CD1c-positive myeloid dendritic cell (primary cell): ENCODE measurements around the gene CHD9.
"Not testable (repeated sequence)": the region's sequence is repeated elsewhere in the genome, so short reads cannot be mapped to it uniquely, and the experiment has no call there.

Source experiments
- DNase-seq: peaks from one replicate; pipeline ENCODE4 v3.0.0-alpha.2; 2016; ENCODE audit errors: extremely low spot score

Gene CHD9

DNA sequence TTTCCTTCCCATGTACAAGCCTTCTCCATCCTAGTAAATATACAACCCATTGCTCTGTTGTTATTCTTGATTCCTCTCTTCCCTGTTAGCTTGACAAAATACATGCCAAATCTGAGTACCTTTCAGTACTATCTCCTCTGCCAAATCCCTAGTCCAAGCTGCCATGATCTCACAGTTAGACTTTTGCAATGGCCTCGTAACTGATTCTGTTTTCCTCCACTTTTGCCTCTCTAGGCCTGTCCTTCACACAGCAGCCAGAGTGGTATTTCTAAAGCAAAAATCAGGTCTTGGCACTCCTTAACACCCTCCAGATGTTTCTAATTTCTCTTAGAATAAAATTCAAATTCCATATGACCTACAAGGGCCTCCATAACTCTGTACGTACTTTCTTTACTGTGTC lies 226.5 kb downstream of the CHD9 start:
- no peak for DNase-seq

DNA sequence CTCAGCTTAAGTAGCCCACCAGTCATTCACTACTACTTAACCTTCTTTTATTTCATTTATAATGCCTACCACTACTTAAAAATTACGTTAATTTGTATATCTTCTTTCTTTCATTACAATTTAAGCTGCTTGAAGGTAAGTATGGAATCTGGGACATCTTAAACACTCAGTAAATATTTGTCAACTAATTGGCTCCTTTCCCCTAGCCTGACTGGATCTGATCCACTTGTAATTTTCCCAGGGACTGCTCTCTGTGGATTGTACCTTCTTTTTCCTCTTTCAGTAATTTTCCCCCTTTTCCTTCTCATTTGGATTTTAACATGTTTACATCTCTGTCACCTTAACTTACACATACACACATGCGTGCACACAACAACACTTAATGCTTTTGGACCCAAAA lies 227.1 kb downstream of the CHD9 start:
- DNase-seq, result no peak

DNA sequence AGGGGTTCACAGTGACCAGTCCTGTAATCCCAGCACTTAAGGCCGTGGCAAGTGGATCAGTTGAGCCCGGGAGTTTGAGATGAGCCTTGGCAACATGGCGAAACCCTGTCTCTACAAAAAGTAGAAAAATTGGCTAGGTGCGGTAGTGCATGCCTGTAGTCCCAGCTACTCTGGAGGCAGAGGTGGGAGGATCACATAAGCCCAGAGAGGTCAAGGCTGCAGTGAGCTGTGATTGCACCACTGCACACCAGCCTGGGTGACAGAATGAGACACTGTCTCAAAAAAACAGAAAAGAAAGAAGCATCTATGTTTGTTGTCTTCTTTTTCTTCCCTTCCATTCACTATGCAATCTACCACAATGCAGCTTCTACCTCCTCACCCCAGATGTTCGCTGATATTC lies 227.5 kb downstream of the CHD9 start:
- DNase-seq, result no peak

DNA sequence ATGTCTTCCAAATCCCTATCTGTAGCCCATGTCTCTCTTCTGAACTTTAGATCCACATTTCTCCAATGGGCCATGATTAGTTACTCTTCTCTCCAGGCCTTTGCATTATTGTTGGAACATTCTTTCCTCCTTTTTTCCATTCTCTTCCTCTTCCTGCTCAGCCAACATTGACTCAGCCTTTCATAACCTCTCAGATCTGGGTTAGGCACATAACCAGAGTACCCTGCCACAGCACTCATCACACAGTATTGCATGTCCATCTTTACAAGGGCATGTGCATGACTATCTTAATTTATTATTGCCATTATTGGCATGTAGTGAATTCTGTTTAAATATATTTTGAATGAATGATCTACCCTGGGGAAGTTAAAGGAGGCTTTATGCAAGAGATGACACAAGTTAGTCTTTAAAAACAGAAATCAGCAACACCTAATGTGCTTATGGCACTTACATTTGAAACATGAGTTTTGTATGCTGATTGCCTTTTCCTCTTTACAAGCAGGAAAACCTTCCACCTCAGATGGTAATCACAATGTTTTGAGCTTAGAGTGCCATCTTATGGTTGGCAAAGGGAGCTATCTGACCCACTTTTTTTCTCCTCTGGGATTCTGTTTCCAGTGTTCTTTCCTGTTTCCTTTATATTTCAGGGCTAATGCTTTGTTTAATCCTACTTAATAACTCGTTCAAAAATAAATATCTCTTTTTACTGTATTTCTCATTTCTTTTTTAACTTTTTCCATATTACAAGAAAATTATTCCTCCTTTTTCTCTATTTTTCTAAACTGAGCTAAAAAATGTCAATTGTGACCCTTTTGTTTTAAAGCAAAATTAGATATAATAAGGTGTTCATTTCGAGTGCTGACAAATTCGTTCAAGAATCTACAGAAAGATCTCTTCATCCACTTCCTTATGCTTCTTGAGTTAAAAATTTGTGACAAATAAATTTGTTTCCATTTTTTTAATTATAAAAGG lies 228.5 kb downstream of the CHD9 start:
- DNase-seq, result peak; percentile 19

DNA sequence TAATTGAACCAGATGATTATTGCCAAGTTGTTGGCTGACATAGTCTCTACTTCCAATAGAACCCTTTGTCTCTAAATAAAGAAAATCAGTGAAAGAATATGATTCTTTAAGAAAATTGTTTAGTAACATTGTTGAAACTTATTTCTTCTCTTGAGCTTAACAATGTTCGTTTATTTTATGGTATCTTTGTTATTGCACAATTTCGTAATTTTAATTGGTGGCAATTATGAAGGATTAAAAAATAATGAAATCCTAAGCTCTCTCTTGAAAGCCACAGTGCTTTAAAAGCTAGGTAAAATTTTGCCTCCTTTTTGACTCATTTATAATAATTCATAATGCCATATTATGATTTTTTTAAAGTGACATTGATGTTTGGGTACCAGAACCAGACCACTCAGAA lies 230.4 kb downstream of the CHD9 start:
- DNase-seq, result no peak

DNA sequence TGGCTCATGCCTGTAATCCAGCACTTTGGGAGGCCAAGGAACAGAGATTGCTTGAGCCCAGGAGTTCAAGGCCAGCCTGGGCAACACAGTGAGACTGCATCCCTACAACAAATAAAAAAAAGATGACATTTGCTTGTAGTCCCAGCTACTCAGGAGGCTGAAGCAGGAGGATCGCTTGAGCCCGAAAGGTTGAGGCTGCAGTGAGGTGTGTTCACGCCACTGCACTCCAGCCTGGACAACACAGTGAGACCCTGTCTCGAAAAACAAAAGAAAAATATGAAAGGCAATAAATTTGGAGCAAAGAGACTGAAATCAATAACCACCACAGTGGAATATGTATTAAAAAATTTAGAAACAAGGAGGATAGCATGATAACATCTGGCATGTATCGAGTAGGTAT lies 235.7 kb downstream of the CHD9 start:
- DNase-seq, result no peak

DNA sequence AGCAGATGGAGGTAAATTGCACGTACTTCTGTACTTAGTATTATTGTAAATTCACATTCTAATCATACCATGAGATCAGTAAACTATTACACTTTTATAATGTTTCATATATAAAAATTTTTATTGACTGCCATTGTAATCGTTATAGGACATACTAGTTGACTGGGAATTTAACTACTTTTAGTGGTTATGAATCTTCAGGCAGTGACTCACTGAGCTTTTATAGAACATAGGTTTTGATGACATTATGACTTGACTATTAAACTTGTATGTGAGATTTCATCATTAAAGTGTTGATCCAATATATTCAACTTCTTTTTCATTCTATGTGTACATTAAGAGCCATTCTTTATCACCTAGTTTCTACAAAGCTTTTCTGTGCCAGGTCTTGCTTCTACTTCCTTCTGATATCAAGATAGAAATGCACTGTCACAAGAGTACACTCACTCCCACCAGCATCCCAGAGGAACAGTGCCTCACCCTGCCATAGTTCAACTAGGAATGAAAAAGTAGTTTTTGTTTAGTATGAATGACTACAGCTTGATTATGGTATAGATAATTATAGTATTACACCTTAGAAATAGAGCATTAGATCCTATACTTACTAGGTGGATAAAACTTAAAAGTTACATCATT lies 237.1 kb downstream of the CHD9 start:
- DNase-seq, result no peak

DNA sequence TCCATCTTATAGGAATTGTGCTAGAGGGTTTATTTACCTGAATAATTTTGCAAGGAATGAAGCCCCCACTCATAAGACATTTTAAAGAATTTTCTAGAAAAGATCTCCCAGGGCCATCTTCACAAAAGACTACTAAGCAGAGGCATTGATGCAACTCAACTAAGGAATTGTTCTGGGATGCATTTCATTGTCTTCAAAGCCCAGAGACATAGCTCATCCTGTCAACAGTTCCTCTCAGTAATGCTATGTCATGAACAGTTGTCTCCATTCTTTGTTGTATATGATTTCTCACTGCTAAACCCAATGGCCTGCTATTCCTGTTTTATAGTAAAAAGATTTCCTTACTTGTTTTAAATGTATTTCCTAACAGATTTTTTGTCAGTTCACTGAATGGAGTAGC lies 242.7 kb downstream of the CHD9 start:
- no peak for DNase-seq

DNA sequence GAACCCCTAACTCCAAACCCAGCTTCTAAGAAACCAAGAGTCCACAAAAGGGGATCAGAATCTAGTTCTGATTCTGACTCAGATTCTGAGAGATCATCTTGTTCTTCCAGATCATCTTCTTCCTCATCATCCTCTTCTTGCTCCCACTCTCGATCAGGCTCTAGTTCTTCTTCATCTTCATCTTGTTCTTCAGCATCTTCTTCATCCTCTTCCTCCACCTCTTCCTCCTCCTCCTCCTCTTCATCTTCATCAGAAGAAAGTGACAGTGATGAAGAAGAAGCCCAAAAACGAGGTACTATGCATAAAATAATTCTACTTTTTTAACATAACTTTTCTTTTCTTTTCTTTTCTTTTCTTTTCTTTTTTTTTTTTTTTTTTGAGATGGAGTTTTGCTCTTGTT lies 249.5 kb downstream of the CHD9 start:
- DNase-seq, result no peak

DNA sequence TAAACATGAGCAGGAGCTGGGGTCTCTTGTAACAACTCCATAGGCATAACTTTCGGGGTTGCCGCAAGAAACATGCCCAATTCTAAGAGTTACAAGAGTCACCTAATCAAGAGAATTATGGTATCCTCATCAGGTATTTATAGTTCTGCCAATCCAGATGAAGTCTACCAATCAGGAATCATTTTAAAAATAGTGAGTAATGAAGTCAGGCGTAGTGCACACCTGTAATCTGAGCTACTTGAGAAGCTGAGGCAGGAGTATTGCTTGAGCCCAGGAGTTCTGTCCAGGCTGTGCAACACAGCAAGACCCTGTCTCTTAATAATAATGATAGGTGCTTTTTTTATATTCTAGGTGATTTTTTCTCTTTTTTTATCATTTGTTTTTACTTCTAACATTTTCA lies 251.0 kb downstream of the CHD9 start:
- DNase-seq, result no peak

DNA sequence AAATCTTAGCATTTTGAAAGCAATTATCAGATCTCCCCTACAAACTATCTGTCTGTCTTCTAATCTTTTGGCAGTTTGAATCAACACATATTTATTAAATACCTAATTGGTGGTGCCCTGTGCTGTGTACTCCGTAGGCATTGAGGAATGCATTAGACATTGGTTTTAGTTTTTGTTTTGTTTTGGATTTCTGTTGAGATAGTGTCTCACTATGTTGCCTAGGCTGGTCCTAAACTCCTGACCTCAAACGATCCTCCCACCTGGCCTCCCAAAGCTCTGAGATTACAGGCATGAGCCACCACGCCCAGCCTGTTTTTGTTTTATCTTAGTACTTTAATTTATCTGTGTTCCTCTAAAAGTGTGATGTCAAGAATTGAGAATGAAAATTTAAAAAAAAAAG lies 254.7 kb downstream of the CHD9 start:
- no peak for DNase-seq

DNA sequence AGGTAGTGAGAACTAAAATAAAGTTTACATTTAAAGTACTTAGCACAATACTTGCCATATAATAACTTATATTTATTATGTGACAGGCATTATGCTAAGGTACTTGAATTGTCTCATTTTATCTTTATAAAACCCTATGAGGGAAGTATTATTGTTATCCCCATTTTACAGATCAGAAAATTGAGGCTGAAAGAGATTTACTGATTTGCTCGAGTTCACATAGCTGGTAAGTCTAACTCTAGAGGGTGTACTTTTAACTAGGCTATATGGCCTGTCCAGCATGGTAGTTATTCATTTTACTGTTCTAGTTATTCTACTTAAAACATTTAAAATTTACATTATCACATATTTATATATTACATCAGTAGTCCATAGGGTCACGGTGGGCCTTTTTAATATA lies 266.2 kb downstream of the CHD9 start:
- DNase-seq, result no peak

DNA sequence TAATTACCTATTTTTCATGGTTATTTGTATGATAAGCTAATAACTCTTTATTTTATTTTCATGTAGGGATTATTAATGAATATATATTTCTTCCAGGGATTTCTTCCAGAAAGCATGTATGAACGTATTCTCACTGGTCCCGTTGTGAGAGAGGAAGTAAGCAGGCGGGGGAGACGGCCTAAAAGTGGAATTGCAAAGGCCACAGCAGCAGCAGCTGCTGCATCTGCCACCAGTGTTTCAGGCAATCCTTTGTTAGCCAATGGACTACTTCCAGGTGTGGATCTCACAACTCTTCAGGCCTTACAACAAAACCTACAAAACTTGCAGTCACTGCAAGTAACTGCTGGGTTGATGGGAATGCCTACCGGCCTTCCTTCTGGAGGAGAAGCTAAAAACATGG lies 269.1 kb downstream of the CHD9 start:
- DNase-seq, result no peak

DNA sequence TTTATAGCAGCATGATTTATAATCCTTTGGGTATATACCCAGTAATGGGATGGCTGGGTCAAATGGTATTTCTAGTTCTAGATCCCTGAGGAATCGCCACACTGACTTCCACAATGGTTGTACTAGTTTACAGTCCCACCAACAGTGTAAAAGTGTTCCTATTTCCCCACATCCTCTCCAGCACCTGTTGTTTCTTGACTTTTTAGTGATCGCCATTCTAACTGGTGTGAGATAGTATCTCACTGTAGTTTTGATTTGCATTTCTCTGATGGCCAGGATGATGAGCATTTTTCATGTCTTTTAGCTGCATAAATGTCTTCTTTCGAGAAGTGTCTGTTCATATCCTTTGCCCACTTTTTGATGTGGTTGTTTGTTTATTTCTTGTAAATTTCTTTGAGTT lies 276.2 kb downstream of the CHD9 start:
- DNase-seq, result not testable (repeated sequence)

DNA sequence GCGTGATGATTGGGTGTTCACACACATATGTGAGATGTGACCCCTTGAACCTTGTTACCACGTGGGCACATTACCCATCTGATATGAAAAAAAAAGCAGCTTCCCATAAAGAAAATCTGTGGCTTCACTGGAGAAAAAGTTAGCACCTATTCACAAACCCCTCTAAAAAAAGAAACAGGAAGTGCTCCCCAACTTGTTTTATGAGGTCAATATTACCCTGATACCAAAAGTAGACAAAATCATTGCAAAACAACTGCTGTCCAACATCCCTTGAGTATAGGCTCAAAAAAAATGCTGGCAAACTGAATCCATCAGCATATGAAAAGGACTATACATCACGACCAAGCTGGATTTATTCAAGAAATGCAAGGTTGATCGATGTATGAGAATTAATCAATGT lies 279.8 kb downstream of the CHD9 start:
- no peak for DNase-seq

DNA sequence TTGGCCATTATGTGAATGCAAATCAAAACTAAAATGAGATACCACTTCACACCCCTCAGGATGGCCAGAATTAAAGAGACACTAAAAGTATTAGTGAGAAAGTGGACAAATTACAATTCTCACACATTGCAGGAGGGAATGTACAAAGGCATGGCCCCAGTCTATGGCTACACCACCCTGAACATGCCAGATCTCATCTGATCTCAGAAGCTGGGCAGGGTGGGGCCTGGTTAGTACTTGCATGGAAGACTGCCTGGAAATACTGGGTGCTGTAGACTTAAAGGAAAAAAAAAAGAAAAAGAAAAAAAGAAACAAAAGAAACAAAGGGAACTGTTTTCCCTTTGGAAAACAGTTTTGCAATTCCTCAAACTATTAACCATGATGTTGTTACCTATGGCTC lies 282.5 kb downstream of the CHD9 start:
- no peak for DNase-seq

DNA sequence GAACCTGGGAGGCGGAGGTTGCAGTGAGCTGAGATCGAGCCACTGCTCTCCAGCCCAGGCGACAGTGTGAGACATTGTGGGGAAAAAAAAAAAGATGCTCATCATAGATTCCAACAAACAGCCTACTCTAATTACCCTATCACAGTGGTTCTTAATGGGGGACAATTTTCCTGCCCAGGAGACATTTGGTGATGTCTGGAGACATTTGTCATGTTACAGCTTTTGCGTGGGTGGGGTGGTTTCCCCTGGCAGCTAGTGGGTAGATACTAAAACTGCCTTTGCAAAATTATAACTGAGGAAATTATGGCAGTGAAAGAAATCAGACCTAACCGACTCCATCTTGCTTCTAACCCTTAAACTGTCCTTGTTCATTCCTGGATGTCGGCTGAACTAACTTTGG lies 287.0 kb downstream of the CHD9 start:
- DNase-seq, result no peak

DNA sequence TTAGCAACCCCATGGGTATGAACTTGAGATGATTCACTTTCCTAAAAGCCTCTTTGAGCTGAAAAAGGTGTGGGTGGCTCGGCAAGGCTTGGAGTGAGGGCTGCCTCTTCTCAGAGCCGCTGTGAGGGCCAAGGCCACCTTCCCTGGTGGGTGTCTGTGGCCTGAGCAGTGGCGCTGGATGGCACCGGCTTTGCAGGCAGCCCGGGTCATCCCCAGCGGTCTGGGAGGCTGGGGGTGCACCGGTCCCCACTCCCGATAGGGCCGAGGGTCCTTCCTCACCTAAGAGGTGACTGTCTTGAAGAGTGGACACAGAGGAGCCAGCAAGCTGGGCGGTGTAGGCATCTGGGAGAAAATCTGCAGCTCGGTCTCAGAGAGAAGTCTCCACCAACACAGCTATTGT lies 300.3 kb downstream of the CHD9 start:
- no peak for DNase-seq

DNA sequence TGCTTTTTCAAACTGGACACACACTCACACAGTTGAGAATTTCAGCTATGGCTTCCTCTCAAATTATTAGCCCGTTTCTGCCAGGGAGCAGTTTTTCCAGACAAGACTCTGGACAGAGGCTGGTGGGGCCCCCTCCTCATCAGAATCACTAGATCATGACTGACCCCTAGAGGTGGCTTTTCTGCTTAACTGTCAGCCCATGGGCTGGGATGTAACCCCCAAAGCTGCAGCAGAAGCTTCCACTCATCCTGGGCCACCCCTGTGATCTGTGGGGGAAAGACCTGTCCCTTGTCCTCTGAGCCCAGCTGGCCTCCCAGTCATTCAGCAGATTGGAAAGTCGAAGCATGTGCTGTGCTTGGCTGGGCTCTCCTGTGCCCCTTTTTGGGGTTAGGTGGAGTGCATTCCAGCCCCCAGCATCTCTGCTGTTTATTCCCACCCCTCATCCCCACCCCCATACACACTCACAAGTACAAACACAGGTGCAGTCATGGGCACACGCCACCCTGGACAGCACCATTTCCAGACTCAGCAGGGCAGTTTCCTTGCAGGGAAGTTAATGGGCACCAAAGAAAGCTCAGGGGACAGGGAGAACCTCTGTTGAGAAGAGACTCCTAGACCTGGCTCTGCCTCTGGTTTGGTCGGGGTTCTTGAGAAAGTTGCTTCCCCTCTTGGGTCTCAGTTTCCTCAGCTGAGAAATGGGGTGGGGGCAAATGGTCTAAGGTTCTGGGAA lies 301.9 kb downstream of the CHD9 start:
- DNase-seq, result no peak

DNA sequence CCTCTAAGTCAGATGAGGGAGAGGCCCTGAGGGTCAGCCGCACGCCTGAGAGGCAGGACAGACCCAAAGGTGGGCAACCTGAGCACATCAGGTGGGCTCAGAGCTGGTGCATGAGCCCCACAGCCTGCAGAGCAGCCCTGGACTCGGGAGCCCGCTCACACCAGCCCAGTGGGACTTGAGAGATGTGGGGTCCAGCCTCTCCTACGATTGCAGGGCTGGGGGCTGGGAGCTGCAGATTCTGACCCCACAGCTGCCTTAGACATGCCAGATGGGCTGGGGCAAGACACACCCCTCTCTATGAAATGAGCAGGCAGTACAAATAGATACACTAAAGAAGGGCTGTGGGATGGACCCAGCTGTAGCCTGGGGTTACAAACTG lies 302.4 kb downstream of the CHD9 start:
- DNase-seq, result no peak

DNA sequence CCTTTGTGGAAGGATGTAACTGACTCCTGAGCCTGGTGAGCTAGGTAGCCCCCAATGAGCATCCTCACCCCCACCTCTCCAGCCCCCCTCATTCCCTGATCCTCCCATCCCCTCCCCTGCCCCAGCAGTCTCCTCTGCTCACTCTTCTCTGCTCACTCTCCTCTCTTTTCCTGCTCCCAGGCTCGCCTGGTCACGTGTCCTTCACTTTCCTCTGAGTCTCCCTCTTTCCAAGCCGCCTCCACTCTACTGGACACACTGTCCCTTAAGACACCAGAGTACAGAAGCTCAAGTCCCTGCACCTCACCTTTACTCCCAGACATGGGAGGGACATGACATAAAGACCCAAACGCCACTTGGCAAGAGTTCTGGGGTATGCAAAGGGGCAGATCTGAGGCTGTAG lies 303.2 kb downstream of the CHD9 start:
- no peak for DNase-seq

DNA sequence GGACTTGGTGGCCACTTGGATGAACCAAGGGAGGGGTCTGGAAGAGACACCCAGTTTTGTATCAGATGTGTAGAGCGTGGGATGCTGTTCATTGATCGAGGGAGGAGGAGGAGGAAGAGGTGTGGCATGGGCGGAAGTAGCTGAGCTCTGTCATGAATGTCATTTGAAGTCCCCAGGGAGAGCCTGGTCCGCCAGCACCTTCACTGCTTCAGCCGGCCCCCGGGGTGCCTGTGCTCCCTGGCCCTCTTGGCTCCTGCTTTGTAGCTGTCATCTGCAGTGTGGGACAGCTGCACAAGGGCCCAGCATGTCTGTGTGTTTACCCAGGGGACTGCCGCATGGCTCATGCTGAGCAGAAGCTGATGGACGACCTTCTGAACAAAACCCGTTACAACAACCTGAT lies 304.1 kb downstream of the CHD9 start:
- DNase-seq, result no peak

DNA sequence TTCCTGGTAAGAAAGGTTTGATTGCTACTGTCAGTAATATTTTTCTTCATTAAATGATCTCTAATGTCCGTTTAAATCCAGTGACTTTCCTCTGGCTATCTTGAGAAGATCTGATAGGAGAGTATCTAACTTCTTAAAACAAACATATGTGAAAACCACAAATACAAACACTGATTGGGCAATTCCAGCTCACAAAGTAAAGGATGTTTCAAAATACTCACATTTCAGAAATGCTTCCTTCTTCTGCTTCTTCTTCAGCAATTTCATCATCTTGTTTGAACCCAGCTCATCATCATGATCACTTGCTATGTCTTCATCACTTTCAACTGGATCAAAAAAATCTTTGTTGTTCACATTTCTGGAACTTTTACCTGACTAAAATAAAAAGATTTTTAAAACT lies 315.1 kb downstream of the CHD9 start:
- DNase-seq, result peak; percentile 72
